H9 (cell line): ENCODE measurements around the gene RPL19. TPM values are rescaled to one million over a fixed set of nuclear protein-coding genes. Genes with fewer than 3 reads are reported as not detected.

Experiments
- DNase-seq: peaks from one replicate; pipeline ENCODE4 v3.0.0-alpha.2; 2017
- H2AFZ ChIP-seq: one replicate; pipeline ENCODE4 v1.6.1; 2013; ENCODE audit warnings: mild to moderate bottlenecking, low read length, control low read depth, moderate library complexity
- H2AK5ac ChIP-seq: 2 replicates; pipeline ENCODE4 v1.6.1; 2013; ENCODE audit warnings: low read length, control low read depth, mixed read lengths; ENCODE audit not compliant: insufficient read length
- H2BK120ac ChIP-seq: one replicate; pipeline ENCODE4 v1.6.1; 2013; ENCODE audit warnings: low read depth, mild to moderate bottlenecking, low read length, control low read depth, inconsistent platforms; ENCODE audit not compliant: poor library complexity, severe bottlenecking
- H2BK12ac ChIP-seq: 2 replicates; pipeline ENCODE4 v1.6.1; 2013; ENCODE audit warnings: low read length, control low read depth, mixed read lengths, low read depth; ENCODE audit not compliant: insufficient read length
- H2BK15ac ChIP-seq: 2 replicates; pipeline ENCODE4 v1.6.1; 2013; ENCODE audit warnings: low read depth, low read length, control low read depth
- H2BK20ac ChIP-seq: one replicate; pipeline ENCODE4 v1.6.1; 2013; ENCODE audit warnings: low read depth, mild to moderate bottlenecking, low read length, control low read depth, inconsistent platforms; ENCODE audit not compliant: poor library complexity, severe bottlenecking
- H2BK5ac ChIP-seq: 2 replicates; pipeline ENCODE4 v1.6.1; 2013; ENCODE audit warnings: low read length, control low read depth, mixed read lengths; ENCODE audit not compliant: insufficient read length
- H3K14ac ChIP-seq: 2 replicates; pipeline ENCODE4 v1.6.1; 2013; ENCODE audit warnings: low read length, control low read depth; ENCODE audit not compliant: insufficient read depth
- H3K18ac ChIP-seq: 2 replicates; pipeline ENCODE4 v1.6.1; 2013; ENCODE audit warnings: low read depth, mild to moderate bottlenecking, mixed read lengths, low read length, control low read depth; ENCODE audit not compliant: insufficient read length
- H3K23ac ChIP-seq: 2 replicates; pipeline ENCODE4 v1.6.1; 2013; ENCODE audit warnings: low read length, control low read depth, mixed read lengths, low read depth; ENCODE audit not compliant: insufficient read length
- H3K23me2 ChIP-seq: 2 replicates; pipeline ENCODE4 v1.6.1; 2013; ENCODE audit warnings: low read depth, mild to moderate bottlenecking, mixed read lengths, low read length, control low read depth; ENCODE audit not compliant: insufficient read length, poor library complexity, severe bottlenecking
- H3K27ac ChIP-seq: 2 replicates; pipeline ENCODE4 v1.5.1; 2013; ENCODE audit warnings: low read length, control low read depth, mixed read lengths, low read depth; ENCODE audit not compliant: insufficient read length
- H3K27me3 ChIP-seq: 2 replicates; pipeline ENCODE4 v1.6.1; 2013; ENCODE audit warnings: low read length, control low read depth, inconsistent platforms; ENCODE audit not compliant: insufficient read depth
- H3K4ac ChIP-seq: 2 replicates; pipeline ENCODE4 v1.6.1; 2013; ENCODE audit warnings: low read depth, mild to moderate bottlenecking, control low read depth, inconsistent platforms, low read length, moderate library complexity
- H3K4me1 ChIP-seq: 2 replicates; pipeline ENCODE4 v1.6.1; 2013; ENCODE audit warnings: low read length, control low read depth, inconsistent platforms; ENCODE audit not compliant: insufficient read depth
- H3K4me2 ChIP-seq: 2 replicates; pipeline ENCODE4 v1.6.1; 2013; ENCODE audit warnings: low read length, control low read depth, mixed read lengths; ENCODE audit not compliant: insufficient read length, insufficient read depth
- H3K56ac ChIP-seq: 2 replicates; pipeline ENCODE4 v1.6.1; 2013; ENCODE audit warnings: low read depth, mild to moderate bottlenecking, mixed read lengths, low read length, control low read depth; ENCODE audit not compliant: insufficient read length
- H3K79me1 ChIP-seq: 2 replicates; pipeline ENCODE4 v1.6.1; 2013; ENCODE audit warnings: low read depth, mild to moderate bottlenecking, moderate library complexity, low read length, control low read depth, inconsistent platforms; ENCODE audit not compliant: insufficient read depth, poor library complexity, severe bottlenecking
- H3K79me2 ChIP-seq: 2 replicates; pipeline ENCODE4 v1.6.1; 2013; ENCODE audit warnings: low read length, control low read depth, inconsistent platforms; ENCODE audit not compliant: insufficient read depth
- H3K9ac ChIP-seq: 2 replicates; pipeline ENCODE4 v1.6.1; 2013; ENCODE audit warnings: low read length, control low read depth, mixed read lengths; ENCODE audit not compliant: insufficient read length; ENCODE audit errors: extremely low read depth
- H3K9me3 ChIP-seq: one replicate; pipeline ENCODE4 v1.6.1; 2013; ENCODE audit warnings: low read depth, low read length, inconsistent platforms; ENCODE audit not compliant: control insufficient read depth
- H3T11ph ChIP-seq: one replicate; pipeline ENCODE4 v1.6.1; 2013; ENCODE audit warnings: mild to moderate bottlenecking, low read length, control low read depth, inconsistent platforms
- H4K20me1 ChIP-seq: one replicate; pipeline ENCODE4 v1.6.1; 2013; ENCODE audit not compliant: control insufficient read depth, insufficient read length, insufficient read depth
- H4K5ac ChIP-seq: 2 replicates; pipeline ENCODE4 v1.6.1; 2013; ENCODE audit warnings: low read depth, mild to moderate bottlenecking, mixed read lengths, low read length, control low read depth; ENCODE audit not compliant: insufficient read length
- H4K8ac ChIP-seq: replicated peaks from 2 replicates; pipeline ENCODE4 v1.6.1; 2013; ENCODE audit warnings: low read length, control low read depth, mixed read lengths, low read depth; ENCODE audit not compliant: insufficient read length
- H4K91ac ChIP-seq: 2 replicates; pipeline ENCODE4 v1.6.1; 2013; ENCODE audit warnings: low read depth, mild to moderate bottlenecking, moderate library complexity, mixed read lengths, low read length, control low read depth; ENCODE audit not compliant: insufficient read length
- H3K27ac Mint-ChIP-seq, 3 experiments: 2 replicates in 2 of 3; 3 replicates in 1 of 3; pipeline ENCODE4 v1.8.0; 2020 to 2021; ENCODE audit warnings: mixed read lengths in 3 of 3, mild to moderate bottlenecking in 1 of 3, moderate library complexity in 1 of 3
- H3K27me3 Mint-ChIP-seq: 2 replicates; pipeline ENCODE4 v1.8.0; 2021; ENCODE audit warnings: low read depth, mild to moderate bottlenecking, moderate library complexity, mixed read lengths
- H3K36me3 Mint-ChIP-seq, 3 experiments: 2 replicates in 2 of 3; 3 replicates in 1 of 3; pipeline ENCODE4 v1.8.0; 2020 to 2021; ENCODE audit warnings: low read depth in 3 of 3, mixed read lengths in 3 of 3; ENCODE audit not compliant: insufficient read depth in 1 of 3
- H3K4me1 Mint-ChIP-seq, 2 experiments: 2 replicates each; pipeline ENCODE4 v1.8.0; 2020; ENCODE audit warnings: mixed read lengths in 2 of 2
- H3K4me3 Mint-ChIP-seq, 2 experiments: 2 replicates in 1 of 2; 3 replicates in 1 of 2; pipeline ENCODE4 v1.8.0; 2020 to 2021; ENCODE audit warnings: mild to moderate bottlenecking in 2 of 2, mixed read lengths in 2 of 2, moderate library complexity in 1 of 2
- H3K9me3 Mint-ChIP-seq, 2 experiments: 2 replicates in 1 of 2; 3 replicates in 1 of 2; pipeline ENCODE4 v1.8.0; 2020; ENCODE audit warnings: mild to moderate bottlenecking in 2 of 2, mixed read lengths in 2 of 2, moderate library complexity in 1 of 2
- CTCF ChIP-seq: fragments of 200-600 bp; sonication (generic); conservative IDR thresholded peaks from 3 replicates; pipeline ENCODE4 v1.8.0; 2021; ENCODE audit warnings: antibody characterized with exemption, mild to moderate bottlenecking
- WGBS: extraction: QIAGEN DNeasy Blood & Tissue Kit; methylation state at CpG from one replicate; pipeline ENCODE4 v1.1.7; 2013; ENCODE audit warnings: missing lambda C conversion rate, low lambda C conversion rate, mixed read lengths; ENCODE audit not compliant: insufficient read length; ENCODE audit errors: extremely low coverage; 5-methylcytosine and 5-hydroxymethylcytosine counted together
- total RNA-seq: library from RNA; stranded (reverse); gene quantifications from 2 replicates; pipeline ENCODE4 v1.2.1, GENCODE V29; 2021

RPL19 gene
- total RNA-seq, 1 experiment from 2014 or later, result 2,038 TPM

DNA sequence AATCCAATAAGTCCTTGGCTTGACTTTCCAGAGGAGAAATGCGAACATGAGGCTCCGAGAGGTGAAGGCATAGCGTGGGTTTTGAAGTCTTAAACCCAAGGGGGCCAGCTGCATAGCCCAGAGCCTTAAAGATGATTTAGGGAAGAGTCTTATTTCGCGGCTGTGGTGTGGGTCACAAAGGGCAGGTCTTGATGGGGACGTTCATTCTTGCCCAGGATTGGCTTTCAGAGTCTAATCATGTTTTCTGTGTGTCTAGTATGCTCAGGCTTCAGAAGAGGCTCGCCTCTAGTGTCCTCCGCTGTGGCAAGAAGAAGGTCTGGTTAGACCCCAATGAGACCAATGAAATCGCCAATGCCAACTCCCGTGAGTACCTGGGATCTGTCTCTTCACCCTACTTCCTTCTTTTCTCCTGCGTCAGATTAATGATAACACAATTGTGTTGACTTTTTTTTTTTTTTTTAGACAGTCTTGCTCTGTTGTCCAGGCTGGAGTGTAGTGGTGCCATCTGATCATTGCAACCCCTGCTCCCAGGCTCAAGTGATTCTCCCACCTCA lies 951 bp downstream of the RPL19 start:
- Mint-ChIP-seq H3K4me3 (peak overlapping the region; percentile 98), H3K27ac (peak overlapping the region; percentile 99 to 100 (median 100)), H3K9me3 (peaks cover 0 to 7% of the 10 kb centered on the region in 2 experiments; a peak in 1 of 5 replicates), H3K36me3 (peaks cover 39 to 52% (median 51%) of the 10 kb centered on the region in 3 experiments), H3K4me1 (peaks cover 26 to 31% of the 10 kb centered on the region in 2 experiments), H3K27me3 (no peaks in the 10 kb centered on the region)
- Histone ChIP-seq H3T11ph (no peak overlapping the region), H3K14ac (peak overlapping the region; percentile 97; the same call in 1 of the 2 replicates), H3K9ac (peak overlapping the region; percentile 99), H3K27ac (peak overlapping the region; percentile 75), H2BK120ac (no peak overlapping the region), H3K4me1 (no peaks in the 10 kb centered on the region; the same call in 1 of the 2 replicates), H2BK15ac (no peak overlapping the region), H2BK5ac (no peak overlapping the region), H3K9me3 (no peaks in the 10 kb centered on the region), H4K91ac (no peak overlapping the region), H3K79me2 (peaks cover 6% of the 10 kb centered on the region; the same call in 1 of the 2 replicates), H3K79me1 (no peaks in the 10 kb centered on the region), H3K23ac (no peak overlapping the region), H2AK5ac (no peak overlapping the region), H4K8ac (no peak overlapping the region), H3K27me3 (no peaks in the 10 kb centered on the region), H3K56ac (no peak overlapping the region), H3K18ac (no peak overlapping the region), H2BK12ac (no peak overlapping the region), H2BK20ac (no peak overlapping the region), H4K5ac (no peak overlapping the region), H4K20me1 (no peaks in the 10 kb centered on the region), H3K4ac (no peak overlapping the region; the same call in 1 of the 2 replicates), H2AFZ (no peak overlapping the region), H3K4me2 (peak overlapping the region; percentile 88), H3K23me2 (peaks cover 8% of the 10 kb centered on the region)
- WGBS, result no CpG with 5 or more reads among the region's 11 CpGs
- TF ChIP-seq CTCF, result no peak
- DNase-seq, result no peak
